Right lobe of liver (tissue), 6 donors: ENCODE results near the gene PTPN11. TPM values are rescaled to one million over a fixed set of nuclear protein-coding genes. Genes with fewer than 3 reads are reported as not detected.

Source experiments
- ATAC-seq, 4 donors: fragments of 200-7000 bp; cut with Tn5 transposase; one replicate each; pipeline ENCODE4 v1.9.1; 2020; ENCODE audit warnings: mild to moderate bottlenecking in 4 of 4, moderate library complexity in 4 of 4
- DNase-seq, 3 donors: peaks; one replicate each; pipeline ENCODE4 v3.0.0-alpha.2; 2020
- H3K27ac ChIP-seq, 3 donors: fragments of 200-600 bp; one replicate each; pipeline ENCODE4 v1.8.0; 2022
- H3K27me3 ChIP-seq, 2 donors: fragments of 200-600 bp; one replicate each; pipeline ENCODE4 v1.8.0; 2022
- H3K36me3 ChIP-seq, 4 donors: fragments of 200-600 bp; sonication (generic) in 1 of 4; one replicate each; pipeline versions ENCODE4 v1.5.1 to v1.8.0; 2017 to 2022; ENCODE audit warnings: control low read depth in 1 of 4
- H3K4me1 ChIP-seq, 4 donors: fragments of 200-600 bp; sonication (generic) in 1 of 4; one replicate each; pipeline versions ENCODE4 v1.5.1 to v1.8.0; 2017 to 2022; ENCODE audit warnings: control low read depth in 1 of 4
- H3K4me3 ChIP-seq, 3 donors: fragments of 200-600 bp; one replicate each; pipeline ENCODE4 v1.8.0; 2022
- H3K9me3 ChIP-seq, 4 donors: fragments of 200-600 bp; sonication (generic) in 1 of 4; one replicate each; pipeline versions ENCODE4 v1.5.1 to v1.8.0; 2017 to 2022; ENCODE audit warnings: control low read depth in 1 of 4
- POLR2A ChIP-seq: fragments of 450-650 bp; IDR thresholded peaks from one replicate; pipeline ENCODE4 v1.6.1; 2017; ENCODE audit warnings: antibody characterized with exemption, mild to moderate bottlenecking
- WGBS: methylation state at CpG from one replicate; pipeline ENCODE4 v1.1.6; 2018; ENCODE audit warnings: low coverage, low lambda C conversion rate; ENCODE audit not compliant: insufficient coverage; ENCODE audit errors: missing lambda C conversion rate; 5-methylcytosine and 5-hydroxymethylcytosine counted together
- intact Hi-C, 2 donors: fragments of 100-400 bp; cut with DNase I; formaldehyde crosslinking; loops; one replicate each; pipeline versions ENCODE4 v1.11.2 to v1.14.1; 2022
- total RNA-seq, 6 experiments: library from RNA; depleted of rRNA in 2 of 6; stranded (reverse); fragments of >200 nt in 2 of 6; fragmentation: NEBNext Ultra II Directional in 3 of 6; extraction: Animal tissue kit (Norgen Biotek cat#: 25700) in 3 of 6; gene quantifications; one replicate each; pipeline versions ENCODE4 v1.1.0 to v1.2.4, GENCODE V29; 2016 to 2023
- TF ChIP-seq, protein P1 (sequence below), 4 donors: fragments of 200-600 bp in 3 of 4; fragments of 450-650 bp in 1 of 4; IDR thresholded peaks; one replicate each; pipeline versions ENCODE4 v1.5.1 to v1.8.0; 2016 to 2022; ENCODE audit warnings: antibody characterized with exemption in 4 of 4, mild to moderate bottlenecking in 2 of 4
- donor health status: DM: no; HTN: yes; CAD: no.
- donor health status: DM: no; HTN: no; CAD: no.
- donor health status: DM: no; HTN: no; CAD: no.
- donor health status: DM: no; HTN: yes; CAD: no.
- donor health status: DM: no; HTN: yes; CAD: no.

The PTPN11 gene
- total RNA-seq, 6 experiments from 2014 or later: 66.4 to 77.7 (median 68.6) TPM

DNA sequence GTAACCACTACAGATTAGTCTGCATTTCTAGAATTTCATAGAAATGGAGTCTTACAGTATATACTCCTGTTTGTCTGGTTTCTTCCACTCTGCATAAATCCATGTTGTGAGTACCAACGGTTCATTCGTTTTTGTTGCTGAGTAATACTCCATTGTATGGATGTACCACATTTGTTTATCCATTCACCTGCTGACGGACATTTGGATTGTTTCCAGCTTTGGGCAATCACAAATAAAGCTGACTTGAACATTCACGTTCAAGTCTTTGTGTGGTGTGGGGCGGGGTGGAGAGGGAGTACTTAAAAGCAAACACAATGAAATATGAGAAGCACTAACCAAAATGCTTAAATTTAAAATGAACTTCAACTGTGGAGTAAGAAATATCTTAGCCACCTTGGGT lies 43.6 kb upstream of the PTPN11 start:
- intact Hi-C loops: no loop called here
- DNase-seq (no peak), ATAC-seq (no peak)
- Histone ChIP-seq H3K9me3 (no peaks in the 10 kb centered on the region), H3K4me1 (no peaks in the 10 kb centered on the region), H3K27ac (no peak overlapping the region), H3K27me3 (no peaks in the 10 kb centered on the region), H3K4me3 (no peak overlapping the region), H3K36me3 (peaks cover 0 to 4% (median 0%) of the 10 kb centered on the region in 4 donors)
- WGBS: 67% methylated on average over 5 of the region's 5 CpGs
- TF ChIP-seq POLR2A: no peak
- TF ChIP-seq, protein P1, sequence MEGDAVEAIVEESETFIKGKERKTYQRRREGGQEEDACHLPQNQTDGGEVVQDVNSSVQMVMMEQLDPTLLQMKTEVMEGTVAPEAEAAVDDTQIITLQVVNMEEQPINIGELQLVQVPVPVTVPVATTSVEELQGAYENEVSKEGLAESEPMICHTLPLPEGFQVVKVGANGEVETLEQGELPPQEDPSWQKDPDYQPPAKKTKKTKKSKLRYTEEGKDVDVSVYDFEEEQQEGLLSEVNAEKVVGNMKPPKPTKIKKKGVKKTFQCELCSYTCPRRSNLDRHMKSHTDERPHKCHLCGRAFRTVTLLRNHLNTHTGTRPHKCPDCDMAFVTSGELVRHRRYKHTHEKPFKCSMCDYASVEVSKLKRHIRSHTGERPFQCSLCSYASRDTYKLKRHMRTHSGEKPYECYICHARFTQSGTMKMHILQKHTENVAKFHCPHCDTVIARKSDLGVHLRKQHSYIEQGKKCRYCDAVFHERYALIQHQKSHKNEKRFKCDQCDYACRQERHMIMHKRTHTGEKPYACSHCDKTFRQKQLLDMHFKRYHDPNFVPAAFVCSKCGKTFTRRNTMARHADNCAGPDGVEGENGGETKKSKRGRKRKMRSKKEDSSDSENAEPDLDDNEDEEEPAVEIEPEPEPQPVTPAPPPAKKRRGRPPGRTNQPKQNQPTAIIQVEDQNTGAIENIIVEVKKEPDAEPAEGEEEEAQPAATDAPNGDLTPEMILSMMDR (IDR thresholded peaks at IDR 0.05): no peak

GRCh38 chr12:112380663-112381405 lies 37.9 kb upstream of the PTPN11 start:
- Histone ChIP-seq H3K4me3 (peak overlapping the region; percentile 94 to 98 (median 98)), H3K36me3 (no peaks in the 10 kb centered on the region), H3K27me3 (no peaks in the 10 kb centered on the region), H3K27ac (no peak overlapping the region), H3K4me1 (peaks cover 0 to 10% (median 0%) of the 10 kb centered on the region in 4 donors), H3K9me3 (no peaks in the 10 kb centered on the region)
- no peak for TF ChIP-seq POLR2A
- TF ChIP-seq, protein P1 (IDR thresholded peaks at IDR 0.05): no peak
- ATAC-seq: no peak
- WGBS: 57% methylated on average over 33 of the region's 34 CpGs
- intact Hi-C loops: loop anchor here (10.0 kb wide), 1 partner anchor 186 kb away; no protein-coding TSS in a partner anchor
- DNase-seq: peak in 1 of 3 donors; percentile 23

DNA sequence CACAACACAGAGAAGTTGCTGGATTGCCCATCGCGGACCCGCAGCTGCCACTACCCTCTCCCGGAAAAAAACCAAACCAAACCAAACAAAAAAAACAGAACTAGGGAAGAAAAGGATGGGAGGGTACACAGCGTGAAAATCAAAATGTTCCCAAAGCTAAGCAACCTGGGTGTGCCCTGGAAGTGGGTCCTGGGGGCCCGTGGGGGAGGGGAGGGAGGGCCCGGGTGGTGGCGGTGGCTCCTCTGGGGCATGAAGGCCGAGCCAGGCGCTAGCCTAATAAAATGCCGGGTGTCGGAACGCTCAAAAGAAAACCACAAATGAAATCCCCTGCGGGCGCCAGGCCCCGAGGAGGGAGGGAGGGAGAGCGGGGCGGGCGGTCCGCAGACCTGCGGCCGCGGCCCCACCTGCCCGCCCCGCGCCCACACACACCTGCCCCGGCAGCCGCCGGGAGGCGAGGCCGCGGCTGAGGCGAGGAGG lies 37.3 kb upstream of the PTPN11 start:
- Histone ChIP-seq H3K27me3 (no peaks in the 10 kb centered on the region), H3K4me1 (peaks cover 0 to 10% (median 0%) of the 10 kb centered on the region in 4 donors), H3K9me3 (no peaks in the 10 kb centered on the region), H3K36me3 (no peaks in the 10 kb centered on the region), H3K27ac (peak overlapping the region; percentile 29 to 77 (median 70)), H3K4me3 (peak overlapping the region; percentile 94 to 98 (median 98))
- DNase-seq (peak in 1 of 3 donors; percentile 48), ATAC-seq (peak; percentile 22 to 37 (median 34))
- intact Hi-C loops: loop anchor here (10.0 kb wide), 1 partner anchor 187 kb away; no protein-coding TSS in a partner anchor
- TF ChIP-seq, protein P1 (IDR thresholded peaks at IDR 0.05): no peak
- TF ChIP-seq POLR2A: no peak
- WGBS: 0% methylated on average over 6 of the region's 33 CpGs

GRCh38 chr12:112381883-112382796 lies 36.6 kb upstream of the PTPN11 start, which contains the start of gene HECTD4:
Gene HECTD4, minus strand, starts transcription at chr12:112382431. Its CDS starts 303 bp downstream, at chr12:112382128.
- intact Hi-C loops: loop anchor here (10.0 kb wide), 1 partner anchor 187 kb away; no protein-coding TSS in a partner anchor
- Histone ChIP-seq H3K9me3 (no peaks in the 10 kb centered on the region), H3K27me3 (no peaks in the 10 kb centered on the region), H3K27ac (peak within 1 kb of the TSS; percentile 29 to 77 (median 70)), H3K36me3 (no peaks in the 10 kb centered on the region), H3K4me3 (peak within 1 kb of the TSS; percentile 94 to 98 (median 98)), H3K4me1 (peaks cover 0 to 10% (median 0%) of the 10 kb centered on the region in 4 donors)
- TF ChIP-seq, protein P1 (IDR thresholded peaks at IDR 0.05): no peak
- TF ChIP-seq POLR2A: peak; percentile 62
- ATAC-seq: peak; percentile 99 to 100 (median 100)
- peak; percentile 98 for DNase-seq
- 2% methylated on average over 4 of the region's 106 CpGs for WGBS
